ENCODE results near the gene DACT3.

Gene DACT3

GRCh38 chr19:46689358-46689757, 28.4 kb upstream of the DACT3 start:
- TF ChIP-seq GATA2 (IDR thresholded peaks at IDR 0.05; ENCODE audit: low read depth, low read length) = no peak
- TF ChIP-seq GATA3 (IDR thresholded peaks at IDR 0.05; ENCODE audit: low read depth, low read length) = no peak

- no peak for TF ChIP-seq GATA3 (IDR thresholded peaks at IDR 0.05; ENCODE audit: low read depth, low read length)
- TF ChIP-seq GATA2 (IDR thresholded peaks at IDR 0.05; ENCODE audit: low read depth, low read length) = no peak
Measured at GRCh38 chr19:46687438-46688145, 26.6 kb upstream of the DACT3 start.

GRCh38 chr19:46685189-46685588, 24.2 kb upstream of the DACT3 start:
- no peak for TF ChIP-seq GATA3 (IDR thresholded peaks at IDR 0.05; ENCODE audit: low read depth, low read length)

- no peak for TF ChIP-seq GATA3 (IDR thresholded peaks at IDR 0.05; ENCODE audit: low read depth, low read length)
- TF ChIP-seq GATA2 (IDR thresholded peaks at IDR 0.05; ENCODE audit: low read depth, low read length) = no peak
Measured at GRCh38 chr19:46678110-46678732, 17.2 kb upstream of the DACT3 start.

GRCh38 chr19:46674416-46675178, 13.6 kb upstream of the DACT3 start:
- TF ChIP-seq GATA2 (IDR thresholded peaks at IDR 0.05; ENCODE audit: low read depth, low read length) (no peak), GATA3 (IDR thresholded peaks at IDR 0.05; ENCODE audit: low read depth, low read length) (no peak)

- no peak for TF ChIP-seq GATA3 (IDR thresholded peaks at IDR 0.05; ENCODE audit: low read depth, low read length)
- TF ChIP-seq GATA2 (IDR thresholded peaks at IDR 0.05; ENCODE audit: low read depth, low read length) = no peak
Measured at GRCh38 chr19:46670813-46671212, 9.8 kb upstream of the DACT3 start.

- no peak for TF ChIP-seq GATA2 (IDR thresholded peaks at IDR 0.05; ENCODE audit: low read depth, low read length)
- TF ChIP-seq GATA3 (IDR thresholded peaks at IDR 0.05; ENCODE audit: low read depth, low read length) = no peak
Measured at GRCh38 chr19:46668662-46669061, 7.7 kb upstream of the DACT3 start.

- peak; percentile 69; the same call in 1 of the 2 replicates for TF ChIP-seq GATA3 (IDR thresholded peaks at IDR 0.05; ENCODE audit: low read depth, low read length)
- TF ChIP-seq GATA2 (IDR thresholded peaks at IDR 0.05; ENCODE audit: low read depth, low read length) = peak; percentile 91
Measured at GRCh38 chr19:46665072-46665471, 4.1 kb upstream of the DACT3 start.

GRCh38 chr19:46661735-46662592, 982 bp upstream of the DACT3 start:
- TF ChIP-seq GATA2 (IDR thresholded peaks at IDR 0.05; ENCODE audit: low read depth, low read length) (no peak), GATA3 (IDR thresholded peaks at IDR 0.05; ENCODE audit: low read depth, low read length) (no peak)

- no peak for TF ChIP-seq GATA2 (IDR thresholded peaks at IDR 0.05; ENCODE audit: low read depth, low read length)
- TF ChIP-seq GATA3 (IDR thresholded peaks at IDR 0.05; ENCODE audit: low read depth, low read length) = no peak
Measured at GRCh38 chr19:46660551-46661019, 397 bp downstream of the DACT3 start.

GRCh38 chr19:46660008-46660517, 919 bp downstream of the DACT3 start:
- TF ChIP-seq GATA3 (IDR thresholded peaks at IDR 0.05; ENCODE audit: low read depth, low read length) (no peak), GATA2 (IDR thresholded peaks at IDR 0.05; ENCODE audit: low read depth, low read length) (no peak)

- TF ChIP-seq GATA2 (IDR thresholded peaks at IDR 0.05; ENCODE audit: low read depth, low read length) (no peak), GATA3 (IDR thresholded peaks at IDR 0.05; ENCODE audit: low read depth, low read length) (no peak)
Measured at GRCh38 chr19:46659151-46660007, 1.6 kb downstream of the DACT3 start.

- TF ChIP-seq GATA2 (IDR thresholded peaks at IDR 0.05; ENCODE audit: low read depth, low read length) (no peak), GATA3 (IDR thresholded peaks at IDR 0.05; ENCODE audit: low read depth, low read length) (no peak)
Measured at GRCh38 chr19:46656541-46656940, 4.4 kb downstream of the DACT3 start.

Data from SH-SY5Y (cell line).